ENCODE data around the gene CCDC74A.
"Not testable (repeated sequence)": the region's sequence is repeated elsewhere in the genome, so short reads cannot be mapped to it uniquely, and the experiment has no call there.

The CCDC74A gene

DNA sequence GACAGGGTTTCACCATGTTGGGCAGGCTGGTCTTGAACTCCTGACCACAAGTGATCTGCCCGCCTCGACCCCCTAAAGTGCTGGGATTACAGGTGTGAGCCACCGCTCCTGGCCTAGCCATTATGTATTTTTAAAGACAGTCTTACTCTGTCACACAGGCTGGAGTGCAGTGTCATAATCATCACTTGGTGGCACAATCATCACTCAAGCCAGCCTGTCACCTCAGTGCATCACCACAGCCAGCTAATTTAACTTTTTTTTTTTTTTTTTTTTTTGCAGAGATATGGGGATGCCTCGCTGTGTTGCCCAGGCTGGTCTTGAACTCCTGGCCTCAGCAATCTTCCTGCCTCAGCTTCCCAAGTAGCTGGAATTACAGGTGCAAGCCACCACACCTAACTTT lies 24.1 kb upstream of the CCDC74A start:
- not testable (repeated sequence) for DNase-seq (ENCODE audit: low spot score)

DNA sequence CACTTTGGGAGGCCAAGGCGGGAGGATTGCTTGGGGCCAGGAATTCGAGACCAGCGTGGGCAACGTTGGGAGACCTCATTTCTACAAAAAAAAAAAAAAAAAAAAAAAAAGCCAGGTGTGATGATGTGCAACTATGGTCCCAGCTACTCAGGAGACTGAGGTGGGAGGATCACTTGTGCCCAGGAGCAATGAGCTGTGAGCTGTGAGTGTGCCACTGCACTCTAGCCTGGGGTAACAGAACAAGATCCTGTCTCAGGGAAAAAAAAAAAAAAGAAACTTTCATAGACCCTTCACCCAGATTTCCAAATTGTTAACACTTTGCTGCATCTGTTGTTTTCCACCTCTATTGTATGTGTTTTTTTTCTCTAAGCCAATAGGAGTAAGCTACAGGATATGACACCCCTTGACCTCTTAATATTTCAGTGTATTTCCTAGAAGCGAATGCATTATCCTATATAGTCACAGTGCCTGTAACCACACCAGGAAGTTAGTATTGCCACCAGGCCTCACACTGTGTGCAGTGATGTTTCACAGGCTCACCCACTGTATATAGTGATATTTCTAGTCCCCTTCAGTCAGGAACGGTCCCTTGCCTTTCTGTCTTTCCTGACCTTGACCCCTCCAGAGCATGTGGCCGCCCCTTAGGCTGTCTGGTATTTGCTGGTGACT lies 23.5 kb upstream of the CCDC74A start:
- DNase-seq (ENCODE audit: low spot score) = not testable (repeated sequence)

DNA sequence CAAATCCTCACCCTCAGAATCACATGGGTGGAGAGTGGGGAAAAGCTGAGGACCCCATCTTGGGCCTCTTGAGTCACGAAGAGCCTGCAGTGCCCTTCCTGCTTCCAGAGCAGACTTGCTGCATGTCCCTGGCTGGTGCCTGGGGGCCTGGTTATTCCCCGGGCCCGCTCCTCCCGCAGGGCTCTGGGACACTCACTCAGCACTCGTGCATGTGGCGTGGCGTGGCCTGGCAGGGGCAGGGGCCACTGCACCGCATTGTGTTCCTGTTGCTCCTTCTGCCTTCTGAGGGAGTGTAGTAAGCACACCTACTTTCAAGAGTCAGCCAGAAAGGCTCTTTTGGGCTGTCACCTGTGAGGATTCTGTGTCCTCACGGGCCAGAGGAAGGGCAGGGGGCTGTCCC lies 18.1 kb upstream of the CCDC74A start:
- no peak for DNase-seq (ENCODE audit: low spot score)

DNA sequence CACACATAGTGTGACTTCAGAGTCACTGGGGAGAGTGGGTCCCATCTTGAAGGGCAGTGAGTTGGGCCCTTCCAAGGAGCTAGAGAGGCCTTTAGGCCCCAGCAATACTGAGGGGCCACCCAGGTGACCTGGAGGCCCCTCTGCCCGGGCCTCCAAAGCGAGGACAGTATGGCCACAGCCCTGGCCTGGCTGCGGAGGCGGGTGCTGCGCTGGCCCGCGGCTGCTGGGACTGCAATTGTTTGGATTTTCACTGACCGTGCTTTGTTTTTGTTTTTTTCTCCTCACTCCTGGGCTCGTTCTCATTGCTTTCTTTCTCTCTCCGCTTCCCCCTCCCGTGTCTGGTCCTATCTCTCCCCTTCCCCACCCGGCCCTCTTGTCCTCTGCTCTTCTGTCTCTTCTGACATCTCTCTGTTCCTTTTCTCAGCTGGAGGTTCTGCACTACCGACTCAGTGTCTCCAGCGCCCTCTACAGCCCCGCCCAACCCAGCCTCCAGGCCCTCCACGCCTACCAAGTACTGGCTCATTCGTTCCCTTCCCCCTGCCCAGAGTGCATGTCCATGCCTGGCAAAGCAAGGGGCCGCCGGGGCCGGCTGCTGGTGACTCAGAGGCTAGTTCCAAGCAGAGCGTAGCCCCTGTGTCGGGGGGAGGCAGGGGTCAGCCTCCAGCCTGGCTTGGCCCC lies 16.3 kb upstream of the CCDC74A start:
- DNase-seq (ENCODE audit: low spot score) = not testable (repeated sequence)

DNA sequence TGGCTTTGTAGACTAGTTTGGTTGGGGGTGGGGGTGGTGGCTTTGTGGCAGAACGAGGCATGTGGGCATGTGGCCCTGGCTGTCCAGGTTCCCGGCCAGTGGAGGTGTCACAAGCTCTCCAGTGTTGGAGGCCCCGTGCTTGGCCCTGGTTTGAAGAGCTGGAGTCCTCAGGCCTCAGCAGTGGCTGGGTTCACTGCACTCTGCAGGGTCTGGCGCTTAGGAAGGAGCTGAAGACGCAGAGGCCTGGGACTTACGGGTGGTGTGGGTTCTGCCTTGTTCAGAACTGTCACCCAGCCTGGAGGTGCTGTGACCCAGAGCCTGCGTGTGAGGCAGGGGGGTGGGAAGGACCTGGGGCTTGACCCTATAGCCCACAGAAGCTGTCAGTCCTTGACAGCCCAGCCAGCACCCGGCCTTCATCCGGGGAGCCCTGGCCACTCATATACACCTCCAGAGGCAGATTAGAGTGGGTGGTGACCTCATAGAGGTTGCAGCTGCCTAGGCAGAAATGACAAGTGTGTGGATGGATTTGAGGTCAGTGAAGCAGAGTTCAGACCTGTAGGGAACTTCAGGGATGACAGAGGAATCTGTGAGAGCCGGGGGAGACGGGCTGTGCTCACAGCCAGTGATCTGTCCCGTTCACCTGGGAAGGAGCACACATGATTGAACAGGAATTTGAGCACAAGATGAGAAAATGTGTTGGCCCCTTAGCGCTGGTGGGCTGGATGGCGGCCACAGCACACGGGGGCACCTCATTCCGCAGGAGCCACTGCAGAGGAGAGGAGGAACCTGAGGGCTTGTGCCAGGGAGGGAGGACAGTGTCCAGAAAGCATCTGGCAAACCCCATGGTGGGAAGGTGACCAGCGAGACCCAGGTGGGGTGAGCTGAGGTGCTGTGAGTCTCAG lies 15.5 kb upstream of the CCDC74A start:
- DNase-seq (ENCODE audit: low spot score) = not testable (repeated sequence)

DNA sequence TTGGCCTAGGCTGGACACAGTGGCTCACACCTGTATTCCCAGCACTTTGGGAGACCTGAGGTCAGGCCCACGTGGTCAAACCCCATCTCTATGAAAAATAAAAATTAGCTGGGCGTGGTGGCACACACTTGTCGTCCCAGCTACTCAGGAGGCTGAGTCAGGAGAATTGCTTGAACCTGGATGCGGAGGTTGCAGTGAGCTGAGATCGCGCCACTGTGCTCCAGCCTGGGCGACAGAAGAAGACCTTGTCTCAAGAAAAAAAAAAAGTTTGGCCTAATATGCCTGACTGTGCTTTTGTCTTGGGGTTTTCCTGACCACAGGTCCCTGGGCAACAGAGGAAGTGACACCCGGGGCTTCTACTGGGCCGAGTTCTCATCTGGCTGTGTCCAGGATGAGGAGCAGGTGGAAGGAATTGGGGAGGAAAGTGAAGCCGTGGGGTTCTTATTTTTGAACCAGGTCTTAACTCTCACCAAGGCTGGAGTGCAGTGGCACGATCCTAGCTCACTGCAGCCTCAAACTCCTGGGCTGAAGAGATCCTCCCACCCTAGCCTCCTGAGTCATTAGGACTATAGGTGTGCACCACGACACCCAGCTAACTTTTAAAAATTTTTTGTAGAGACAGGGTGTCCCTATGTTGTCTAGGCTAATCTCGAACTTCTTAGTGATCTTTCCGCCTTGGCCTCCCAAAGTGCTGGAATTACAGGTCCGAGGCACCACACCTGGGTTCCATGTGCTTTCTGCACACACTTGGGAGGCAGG lies 13.1 kb upstream of the CCDC74A start:
- DNase-seq (ENCODE audit: low spot score) = not testable (repeated sequence)

DNA sequence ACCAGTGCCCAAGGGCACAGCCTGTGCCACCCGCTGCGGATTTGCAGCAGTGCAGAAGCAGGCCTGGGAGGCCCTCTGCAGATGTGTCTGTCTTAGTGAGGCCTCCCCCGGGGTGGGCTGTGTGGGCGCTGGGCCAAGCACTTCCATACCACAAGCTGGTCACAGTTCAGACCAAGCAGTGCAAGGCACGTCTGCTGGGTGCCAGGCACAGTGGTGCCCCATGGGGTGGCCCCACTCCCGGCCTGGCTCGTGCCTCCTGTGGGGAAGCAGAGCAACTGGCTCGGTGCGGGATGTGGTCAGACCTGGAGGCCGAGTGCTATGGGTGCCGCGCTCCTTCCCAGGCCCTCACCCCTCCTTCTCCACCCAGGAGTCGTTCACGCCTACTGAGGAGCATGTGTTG lies 12.5 kb upstream of the CCDC74A start:
- DNase-seq (ENCODE audit: low spot score) = not testable (repeated sequence)

DNA sequence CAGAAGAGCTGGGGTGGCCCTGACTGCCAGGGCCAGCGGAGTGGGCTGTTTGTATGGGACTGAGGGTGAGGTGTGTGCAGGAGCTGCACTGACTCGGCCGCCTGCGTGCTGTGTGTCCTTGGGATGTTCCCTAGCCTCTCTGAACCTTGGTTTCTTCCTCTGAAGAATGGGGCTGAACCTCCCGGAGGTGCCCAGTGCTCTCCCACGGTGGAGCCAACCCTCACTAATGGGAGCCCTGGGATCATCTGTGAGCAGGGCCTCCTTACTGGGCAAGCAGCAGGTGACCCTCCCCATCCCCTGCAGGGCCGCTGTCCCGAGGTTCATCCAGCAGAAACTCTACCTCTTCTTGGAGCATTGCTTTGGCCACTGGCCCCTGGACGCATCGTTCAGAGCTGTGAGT lies 11.7 kb upstream of the CCDC74A start:
- no peak for DNase-seq (ENCODE audit: low spot score)

DNA sequence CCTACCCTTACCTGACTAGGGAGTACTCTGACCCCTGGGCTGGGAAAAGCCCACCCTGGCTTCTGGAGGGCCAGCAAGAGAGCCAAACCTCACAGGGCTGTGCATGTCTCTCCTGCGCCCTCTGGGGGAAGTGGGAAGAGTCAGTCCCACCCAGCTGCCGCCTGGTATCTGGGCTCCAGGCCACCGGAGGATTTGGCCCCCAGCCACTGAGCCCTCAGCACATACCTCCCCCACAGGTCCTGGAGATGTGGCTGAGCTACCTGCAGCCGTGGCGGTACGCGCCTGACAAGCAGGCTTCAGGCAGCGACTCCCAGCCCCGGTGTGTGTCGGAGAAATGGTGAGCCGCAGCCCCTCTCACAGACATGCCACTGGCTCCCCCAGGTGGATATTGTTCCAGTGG lies 11.1 kb upstream of the CCDC74A start:
- DNase-seq (ENCODE audit: low spot score) = not testable (repeated sequence)

DNA sequence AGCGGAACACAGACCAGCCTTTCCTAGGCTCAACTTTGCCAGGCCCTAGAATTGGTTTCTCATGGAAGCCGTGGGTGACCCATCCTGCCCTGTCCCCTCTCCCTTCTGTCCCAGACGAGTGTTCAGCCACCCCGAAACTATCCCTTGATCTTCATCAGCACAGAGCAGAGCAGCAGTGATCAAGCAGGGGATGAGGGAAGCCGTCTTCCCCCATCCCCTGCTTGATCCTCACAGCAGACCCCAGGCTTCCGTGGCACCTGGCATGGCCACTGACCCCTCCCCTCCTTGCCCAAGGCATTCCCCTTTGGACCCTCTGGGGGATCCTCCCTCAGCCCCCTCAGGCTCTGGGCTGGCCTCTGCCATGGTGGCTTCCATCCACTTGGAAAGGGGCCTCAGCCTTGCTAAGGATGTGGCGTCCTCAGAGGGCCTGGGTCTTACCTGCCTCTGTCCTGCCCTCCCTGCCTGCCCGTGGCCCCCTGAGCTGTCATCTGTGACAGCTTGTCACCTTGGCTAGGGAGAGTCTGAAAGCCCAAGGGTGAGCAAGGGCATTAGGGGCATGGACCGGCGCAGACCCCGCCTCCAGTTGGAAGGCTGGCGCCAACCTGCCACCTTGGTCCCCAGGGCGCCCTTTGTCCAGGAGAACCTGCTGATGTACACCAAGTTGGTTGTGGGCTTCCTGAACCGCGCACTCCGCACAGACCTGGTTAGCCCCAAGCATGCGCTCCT lies 10.4 kb upstream of the CCDC74A start:
- DNase-seq (ENCODE audit: low spot score) = no peak

DNA sequence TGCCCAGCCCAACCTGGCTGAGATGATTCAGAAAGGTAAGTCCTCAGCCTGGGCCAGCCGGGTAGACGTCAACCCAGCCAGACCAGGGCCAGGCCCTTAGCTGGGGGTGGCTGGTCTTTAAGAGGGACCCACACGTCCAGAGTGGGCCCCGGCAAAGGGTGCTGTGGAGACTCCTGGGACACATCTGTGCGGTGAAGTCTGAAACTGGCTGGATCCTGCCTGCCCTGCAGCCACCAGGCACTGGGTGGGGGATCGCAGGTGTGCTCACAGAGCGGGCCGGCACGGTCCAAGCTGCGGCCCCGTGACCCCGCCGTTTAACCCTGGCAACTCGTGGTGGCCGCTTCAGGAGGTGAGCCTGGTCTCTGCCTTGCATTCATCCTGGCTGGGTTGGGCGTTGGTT lies 9.8 kb upstream of the CCDC74A start:
- not testable (repeated sequence) for DNase-seq (ENCODE audit: low spot score)

DNA sequence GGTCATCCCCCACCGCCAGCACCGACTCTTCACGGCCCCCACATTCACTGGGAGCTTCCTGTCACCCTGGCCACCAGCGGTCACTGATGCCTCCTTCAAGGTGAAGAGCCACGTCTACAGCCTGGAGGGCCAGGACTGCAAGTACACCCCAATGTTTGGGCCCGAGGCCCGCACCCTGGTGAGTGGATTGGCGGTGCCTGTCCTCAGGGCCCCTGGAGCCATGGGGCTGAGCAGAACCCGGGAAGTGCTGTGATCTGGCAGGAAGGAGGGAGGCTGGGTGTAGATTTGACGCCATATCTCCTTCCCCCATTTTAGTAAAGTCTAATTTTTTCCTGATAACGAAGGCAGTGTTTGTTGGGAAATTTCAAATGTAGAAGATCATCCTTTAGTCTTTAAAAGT lies 9.2 kb upstream of the CCDC74A start:
- not testable (repeated sequence) for DNase-seq (ENCODE audit: low spot score)

DNA sequence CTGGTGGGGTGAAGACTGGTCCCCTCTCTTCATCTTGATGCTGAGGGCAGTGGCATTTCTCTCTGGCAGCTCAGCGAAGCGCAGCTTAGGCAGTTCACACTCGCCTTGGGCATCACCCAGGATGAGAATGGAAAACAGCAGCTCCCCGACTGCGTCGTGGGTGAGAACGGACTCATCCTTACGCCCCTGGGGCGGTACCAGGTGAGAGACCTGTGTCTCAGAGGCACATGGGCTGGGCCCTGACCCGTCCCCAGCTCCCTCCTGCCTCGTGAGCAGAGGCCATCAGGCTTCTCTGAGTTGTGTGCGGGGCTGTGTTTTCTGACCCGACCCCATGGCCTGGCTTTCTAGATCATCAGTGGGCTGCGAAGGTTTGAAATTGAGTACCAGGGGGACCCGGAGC lies 8.2 kb upstream of the CCDC74A start:
- DNase-seq (ENCODE audit: low spot score) = no peak

DNA sequence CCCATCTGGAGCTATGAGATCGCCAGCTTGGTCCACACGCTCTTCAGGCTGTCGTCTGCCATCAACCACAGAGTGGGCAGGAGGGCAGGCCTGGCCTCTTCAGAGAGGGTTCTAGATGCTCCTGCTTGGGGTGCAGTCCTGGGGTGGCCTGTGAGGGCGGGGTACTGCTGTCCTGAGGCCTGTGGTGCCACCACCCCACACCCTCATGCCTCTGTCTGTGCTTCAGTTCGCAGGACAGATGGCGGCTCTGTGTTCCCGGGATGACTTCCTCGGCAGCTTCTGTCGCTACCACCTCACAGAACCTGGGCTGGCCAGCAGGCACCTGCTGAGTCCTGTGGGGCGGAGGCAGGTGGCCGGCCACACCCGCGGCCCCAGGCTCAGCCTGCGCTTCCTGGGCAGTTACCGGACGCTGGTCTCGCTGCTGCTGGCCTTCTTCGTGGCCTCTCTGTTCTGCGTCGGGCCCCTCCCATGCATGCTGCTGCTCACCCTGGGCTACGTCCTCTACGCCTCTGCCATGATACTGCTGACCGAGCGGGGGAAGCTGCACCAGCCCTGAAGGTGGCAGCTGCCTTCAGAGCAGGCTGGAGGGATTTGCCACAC lies 7.7 kb upstream of the CCDC74A start:
- not testable (repeated sequence) for DNase-seq (ENCODE audit: low spot score)

DNA sequence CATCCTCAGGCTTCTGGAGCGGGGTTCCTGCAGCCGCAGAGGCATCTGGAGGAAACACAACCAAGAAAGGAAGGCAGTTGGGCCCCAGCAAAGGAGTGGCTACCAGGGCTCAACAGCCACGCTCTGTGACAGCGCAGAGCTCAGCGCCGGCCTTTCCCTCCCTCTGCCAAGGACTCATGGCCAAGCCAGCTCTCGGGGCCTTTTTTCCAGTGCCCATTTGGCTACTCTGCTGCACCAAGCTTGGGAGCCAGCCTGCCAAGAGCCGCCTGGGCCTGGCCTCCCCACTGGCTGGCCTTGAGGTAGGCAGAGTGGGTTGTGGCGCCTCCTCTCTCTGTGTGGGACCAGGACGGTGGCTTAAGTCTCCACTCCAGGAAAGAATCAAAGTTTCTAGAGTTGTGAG lies 7.2 kb upstream of the CCDC74A start:
- no peak for DNase-seq (ENCODE audit: low spot score)

DNA sequence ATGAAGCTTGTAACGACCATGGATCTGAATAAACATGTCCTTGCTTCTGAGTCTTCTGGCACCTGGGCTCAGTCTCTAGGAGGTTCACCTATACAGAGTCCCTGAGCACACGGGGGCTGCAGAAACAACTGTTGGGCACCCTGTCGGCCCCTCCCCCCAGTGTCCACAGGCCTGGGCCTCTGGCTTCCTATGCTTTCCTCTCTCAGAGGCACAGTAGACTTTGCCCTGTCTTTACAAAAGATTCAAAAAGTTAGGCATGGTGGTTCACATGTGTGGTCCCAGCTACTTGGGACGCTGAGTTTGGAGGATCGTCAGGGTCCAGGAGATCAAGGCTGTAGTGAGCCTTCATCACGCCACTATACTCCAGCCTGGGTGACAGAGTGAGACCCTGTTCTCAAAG lies 6.2 kb upstream of the CCDC74A start:
- DNase-seq (ENCODE audit: low spot score) = not testable (repeated sequence)

DNA sequence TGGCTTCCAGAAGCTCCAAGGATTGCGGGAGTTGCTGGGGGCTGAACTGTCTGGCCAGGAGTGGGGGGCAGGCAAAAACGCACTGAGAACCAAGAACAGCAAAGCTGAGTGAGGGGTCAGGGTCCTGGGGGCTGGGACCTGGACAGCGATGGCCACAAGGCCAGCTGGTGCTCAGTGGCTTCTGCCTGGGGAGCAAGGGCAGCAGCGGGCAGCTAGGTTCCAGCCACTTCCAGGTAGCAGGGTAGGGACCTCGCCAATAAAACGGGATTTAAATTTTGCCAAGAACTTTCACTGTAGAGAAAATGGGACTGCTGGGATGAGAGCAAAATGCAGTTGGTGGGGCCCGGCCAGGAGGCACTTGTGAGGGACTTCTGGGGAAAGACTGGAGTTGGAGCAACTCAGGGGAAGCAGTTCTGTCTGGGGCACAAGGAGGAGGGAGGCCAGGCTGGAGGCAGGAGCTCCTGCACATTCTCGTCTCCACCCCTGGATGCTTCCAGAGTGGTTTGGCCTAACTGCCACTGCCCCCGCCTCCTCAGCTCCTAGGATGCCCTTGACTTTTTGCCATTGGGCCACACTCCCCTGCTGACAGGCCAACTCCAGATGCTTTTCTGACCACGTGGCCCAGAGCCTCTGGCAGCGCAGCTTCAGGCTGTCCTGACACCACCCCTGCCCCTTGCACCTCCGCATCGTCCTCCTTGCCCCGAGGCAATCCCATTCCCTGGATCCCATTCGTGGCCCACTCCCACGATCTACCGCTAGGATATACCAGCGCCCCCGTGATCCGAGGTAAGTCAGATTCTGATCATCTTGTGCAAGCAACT lies 5.5 kb upstream of the CCDC74A start:
- no peak for DNase-seq (ENCODE audit: low spot score)

DNA sequence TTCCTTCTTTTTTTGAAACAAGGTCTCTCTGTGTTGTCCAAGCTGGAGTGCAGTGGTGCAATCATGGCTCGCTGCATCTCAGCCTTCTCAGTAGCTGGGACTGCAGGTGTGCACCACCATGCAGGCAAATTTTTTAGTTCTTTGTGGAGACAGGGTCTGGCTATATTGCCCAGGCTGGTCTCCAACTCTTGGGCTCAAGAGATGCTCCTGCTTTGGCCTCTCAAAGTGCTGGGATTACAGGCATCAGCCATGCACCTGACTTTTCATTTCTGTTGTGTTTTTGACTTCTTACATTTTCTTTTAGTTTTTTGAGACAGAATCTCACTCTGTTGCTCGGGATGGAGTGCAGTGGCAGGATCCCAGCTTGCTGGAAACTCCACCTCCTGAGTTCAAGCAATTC lies 2.4 kb upstream of the CCDC74A start:
- DNase-seq (ENCODE audit: low spot score) = not testable (repeated sequence)

DNA sequence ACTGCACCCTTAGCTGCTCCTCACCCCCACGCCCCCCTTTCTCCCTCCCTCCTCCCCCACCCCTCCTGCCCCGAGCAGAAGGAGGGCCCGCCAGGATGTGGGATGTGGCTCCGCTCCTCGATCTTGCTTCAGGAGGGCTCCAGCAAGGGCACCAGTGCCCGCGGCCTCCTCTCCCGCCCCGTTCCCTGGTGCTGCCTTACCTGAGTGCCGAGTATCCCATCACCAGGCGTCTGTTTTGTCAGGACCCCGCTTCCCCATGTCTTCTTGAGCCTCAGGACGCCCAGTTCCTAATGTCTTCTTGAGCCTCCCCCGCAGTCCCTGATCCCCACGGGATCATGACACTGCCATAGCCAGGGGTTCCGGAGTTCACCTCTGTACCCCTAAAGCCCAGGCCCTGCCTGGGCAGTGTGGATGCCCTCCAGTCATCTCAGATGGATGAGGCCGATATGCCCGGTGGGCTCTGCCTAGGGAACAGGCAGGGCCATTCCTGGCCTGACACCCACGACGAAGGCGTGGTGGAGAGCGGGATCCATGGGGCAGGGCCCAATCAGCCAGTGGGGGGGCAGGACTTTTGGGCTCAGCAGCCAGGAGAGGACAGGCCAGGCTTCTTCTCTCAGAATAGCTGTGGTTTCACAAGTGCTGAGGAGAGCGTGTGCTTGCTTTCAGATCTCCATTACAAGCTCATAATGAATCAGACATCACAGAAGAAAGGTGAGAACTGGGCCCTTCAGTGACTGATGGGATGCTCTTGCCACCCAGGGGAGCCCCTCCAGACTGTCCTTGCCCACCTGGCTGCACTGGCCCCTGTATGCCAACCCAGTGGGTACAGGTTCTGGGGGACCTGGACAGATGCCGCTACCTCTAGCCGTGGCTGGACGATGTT lies 1.5 kb downstream of the CCDC74A start:
- DNase-seq (ENCODE audit: low spot score) = not testable (repeated sequence)
